Chondrocyte (in vitro differentiated cells): Measurements from ENCODE around the gene CLEC4F. TPM values are rescaled to one million over a fixed set of nuclear protein-coding genes. Genes with fewer than 3 reads are reported as not detected.
A peak's percentile ranks its signal among the peaks of the same experiment; 100 is the strongest.

Experiments
- DNase-seq: peaks from one replicate; pipeline ENCODE4 v3.0.0; 2021; ENCODE audit warnings: mixed read lengths, low spot score
- H3K27ac Mint-ChIP-seq: one replicate; pipeline ENCODE4 v1.8.0; 2021; ENCODE audit warnings: mild to moderate bottlenecking, moderate library complexity, mixed read lengths; ENCODE audit not compliant: unreplicated experiment
- H3K27me3 Mint-ChIP-seq: 2 replicates; pipeline ENCODE4 v1.8.0; 2021; ENCODE audit warnings: low read depth, mixed read lengths
- H3K36me3 Mint-ChIP-seq: 2 replicates; pipeline ENCODE4 v1.8.0; 2021; ENCODE audit warnings: low read depth, mixed read lengths
- H3K4me1 Mint-ChIP-seq: 2 replicates; pipeline ENCODE4 v1.8.0; 2021; ENCODE audit warnings: low read depth, mild to moderate bottlenecking, mixed read lengths
- H3K4me3 Mint-ChIP-seq: one replicate; pipeline ENCODE4 v1.8.0; 2021; ENCODE audit warnings: mild to moderate bottlenecking, moderate library complexity, mixed read lengths; ENCODE audit not compliant: unreplicated experiment
- H3K9me3 Mint-ChIP-seq: 2 replicates; pipeline ENCODE4 v1.8.0; 2021; ENCODE audit warnings: low read depth, mixed read lengths
- CTCF ChIP-seq: fragments of 200-600 bp; sonication (generic); IDR thresholded peaks from 2 replicates; pipeline ENCODE4 v1.5.0; 2021; ENCODE audit warnings: antibody characterized with exemption, mild to moderate bottlenecking, moderate library complexity
- total RNA-seq: library from RNA; stranded (reverse); gene quantifications from 3 replicates; pipeline ENCODE4 v1.2.1, GENCODE V29; 2021

Gene CLEC4F
- total RNA-seq, 1 donor from 2014 or later: not detected

GRCh38 chr2:70795164-70795995, 25.0 kb downstream of the CLEC4F start:
- DNase-seq: no peak
- Mint-ChIP-seq H3K27ac (no peak overlapping the region), H3K27me3 (peaks cover 58% of the 10 kb centered on the region), H3K36me3 (peaks cover 8% of the 10 kb centered on the region), H3K9me3 (peaks cover 19% of the 10 kb centered on the region), H3K4me3 (no peak overlapping the region), H3K4me1 (no peaks in the 10 kb centered on the region)
- no peak for TF ChIP-seq CTCF

- peaks cover 56% of the 10 kb centered on the region for H3K27me3 Mint-ChIP-seq
- peaks cover 6% of the 10 kb centered on the region for H3K4me1 Mint-ChIP-seq
- no peak for TF ChIP-seq CTCF
- no peak for DNase-seq
- H3K9me3 Mint-ChIP-seq: peaks cover 6% of the 10 kb centered on the region
- no peak overlapping the region for H3K4me3 Mint-ChIP-seq
- H3K27ac Mint-ChIP-seq: peak overlapping the region; percentile 18
- peaks cover 4% of the 10 kb centered on the region for H3K36me3 Mint-ChIP-seq
These were observed 26.9 kb downstream of the CLEC4F start for GRCh38 chr2:70793450-70793849.

GRCh38 chr2:70790136-70790828, 30.1 kb downstream of the CLEC4F start, which contains the start of gene FIGLA:
FIGLA (minus strand) TSS chr2:70790643; CDS start chr2:70790638, 5 bp downstream.
- DNase-seq: no peak
- peak within 1 kb of the TSS; percentile 67 for H3K4me3 Mint-ChIP-seq
- no peak within 1 kb of the TSS for H3K27ac Mint-ChIP-seq
- H3K4me1 Mint-ChIP-seq: peaks cover 6% of the 10 kb centered on the region
- H3K36me3 Mint-ChIP-seq: peaks cover 4% of the 10 kb centered on the region
- no peak for TF ChIP-seq CTCF
- H3K9me3 Mint-ChIP-seq: peaks cover 6% of the 10 kb centered on the region
- H3K27me3 Mint-ChIP-seq: peaks cover 66% of the 10 kb centered on the region

GRCh38 chr2:70789304-70790135, 30.9 kb downstream of the CLEC4F start:
- peaks cover 6% of the 10 kb centered on the region for H3K9me3 Mint-ChIP-seq
- DNase-seq: no peak
- H3K27me3 Mint-ChIP-seq: peaks cover 66% of the 10 kb centered on the region
- TF ChIP-seq CTCF: peak; percentile 82
- no peak overlapping the region for H3K27ac Mint-ChIP-seq
- H3K36me3 Mint-ChIP-seq: peaks cover 4% of the 10 kb centered on the region
- peaks cover 6% of the 10 kb centered on the region for H3K4me1 Mint-ChIP-seq
- H3K4me3 Mint-ChIP-seq: peak overlapping the region; percentile 67
